ENCODE measurements around the gene HTT-AS.

GRCh38 chr4:3046162-3046561 lies 28.2 kb downstream of the HTT-AS start:
- no peak for TF ChIP-seq CTCF (IDR thresholded peaks at IDR 0.05)
- TF ChIP-seq ZFX (IDR thresholded peaks at IDR 0.05; ENCODE audit: borderline replicate concordance): no peak
